GM21390 (cell line): ENCODE results near the gene CMTM4.
"Not testable (repeated sequence)": the region's sequence is repeated elsewhere in the genome, so short reads cannot be mapped to it uniquely, and the experiment has no call there.

Experiments
- ATAC-seq: cut with Tn5 transposase; IDR thresholded peaks from one replicate; pipeline ENCODE4 v1.9.1; 2021; ENCODE audit not compliant: unreplicated experiment

The CMTM4 gene

DNA sequence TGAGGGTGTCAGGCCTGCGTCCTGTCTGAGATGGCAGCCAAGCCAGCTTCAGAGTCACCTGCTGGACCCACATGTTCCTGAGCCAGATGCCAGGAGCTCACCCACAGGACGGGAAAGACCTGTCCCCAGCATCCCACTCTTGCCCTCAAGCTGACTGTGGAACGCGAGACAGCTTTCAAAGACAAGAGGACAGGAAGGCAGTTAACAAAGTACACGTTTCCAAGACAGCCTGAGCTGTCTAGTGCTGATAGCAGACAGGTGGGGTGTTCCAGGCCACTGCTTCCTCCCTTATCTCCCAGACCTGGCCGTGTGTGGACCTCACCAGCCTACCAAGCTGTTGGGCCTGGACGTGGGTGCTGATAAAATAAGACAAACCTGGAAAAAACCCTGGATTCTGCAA is 78.8 kb downstream of the CMTM4 start:
- no peak for ATAC-seq

DNA sequence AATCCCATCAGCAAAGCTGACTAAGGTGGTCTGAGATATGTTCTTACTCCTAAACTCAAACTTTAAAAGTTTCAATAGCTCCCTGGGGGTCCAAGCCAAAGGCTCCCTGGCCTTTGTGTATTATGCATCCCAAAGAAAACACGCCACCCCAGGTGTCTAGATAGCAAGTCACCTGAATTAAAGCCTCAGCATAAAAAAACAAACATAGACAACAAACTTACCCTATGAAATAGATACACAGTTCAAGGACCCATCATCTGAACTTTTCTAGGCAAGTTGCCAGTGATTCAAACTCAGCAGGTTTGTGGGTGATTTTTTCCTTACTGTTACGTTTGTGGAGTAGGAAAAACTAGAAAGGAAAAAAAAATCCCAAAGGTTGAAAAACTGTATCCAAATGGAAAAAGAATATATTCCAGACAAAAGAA is 79.5 kb downstream of the CMTM4 start:
- ATAC-seq, result no peak

DNA sequence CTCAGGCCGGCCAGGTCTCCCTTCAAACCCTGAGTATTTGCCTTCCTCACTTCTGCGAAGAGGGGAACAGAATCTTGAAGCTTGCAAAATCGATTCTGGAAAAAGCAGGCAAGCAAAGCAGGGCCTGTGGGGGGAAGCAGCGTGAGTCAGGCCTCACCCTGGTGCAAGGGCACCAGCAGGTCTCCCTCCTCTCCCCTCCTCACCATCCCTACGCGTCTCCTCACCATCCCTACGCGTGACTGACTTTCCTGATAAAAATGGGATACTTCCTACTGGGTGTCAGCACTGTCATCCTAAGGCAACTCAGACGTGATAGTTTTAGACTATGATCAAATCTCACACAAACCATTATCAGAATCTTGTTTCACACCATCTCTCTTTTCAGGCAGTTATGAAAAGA is 80.0 kb downstream of the CMTM4 start:
- no peak for ATAC-seq

DNA sequence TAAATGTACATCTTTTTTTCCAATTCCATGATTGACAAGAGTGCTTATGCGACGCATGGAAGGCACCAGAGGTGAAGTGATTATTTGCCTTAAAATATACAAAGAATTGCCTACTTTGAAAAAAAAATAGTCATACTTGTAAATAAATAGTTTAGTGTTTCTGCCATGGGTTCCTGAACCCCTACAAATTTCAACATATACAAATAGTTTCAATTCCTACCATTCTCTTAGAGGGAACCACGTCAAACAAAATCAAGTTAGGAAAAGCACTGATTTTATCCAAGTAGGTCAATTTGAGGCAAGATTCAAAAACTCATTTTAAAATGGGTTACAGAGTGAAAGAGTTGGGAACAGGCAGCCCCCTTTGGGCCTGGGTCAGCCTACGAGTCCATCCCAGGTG is 80.4 kb downstream of the CMTM4 start:
- ATAC-seq, result no peak

DNA sequence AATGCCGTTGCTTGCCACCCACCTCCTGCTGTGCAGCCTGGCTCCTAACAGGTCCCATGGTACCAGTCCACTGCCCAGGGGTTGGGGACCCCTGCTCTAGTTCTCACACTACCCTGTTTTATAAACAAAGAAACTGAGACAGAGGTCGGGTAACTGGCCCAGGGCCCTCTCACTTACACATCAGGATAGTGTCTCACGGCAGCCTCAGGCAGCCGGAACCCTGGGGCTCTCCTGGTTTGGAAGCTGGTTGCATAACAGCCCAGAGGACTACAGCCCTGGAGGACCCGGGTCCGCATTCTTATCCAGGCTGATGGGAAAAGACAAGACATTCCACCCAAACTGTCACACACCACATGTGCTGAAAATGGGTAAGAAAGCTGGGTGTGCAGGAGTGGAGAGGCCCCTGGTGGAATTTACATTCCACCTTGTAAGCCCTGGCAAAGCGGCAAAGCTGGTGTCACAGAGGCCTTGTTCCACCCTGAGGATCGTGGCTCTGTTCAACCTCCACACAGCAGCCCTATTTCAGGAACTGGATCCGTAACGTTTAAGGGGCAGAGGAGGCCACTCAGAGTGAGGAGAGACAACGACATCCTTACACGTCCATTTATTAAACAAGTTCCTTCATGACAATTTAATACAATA is 82.3 kb downstream of the CMTM4 start:
- ATAC-seq, result no peak

DNA sequence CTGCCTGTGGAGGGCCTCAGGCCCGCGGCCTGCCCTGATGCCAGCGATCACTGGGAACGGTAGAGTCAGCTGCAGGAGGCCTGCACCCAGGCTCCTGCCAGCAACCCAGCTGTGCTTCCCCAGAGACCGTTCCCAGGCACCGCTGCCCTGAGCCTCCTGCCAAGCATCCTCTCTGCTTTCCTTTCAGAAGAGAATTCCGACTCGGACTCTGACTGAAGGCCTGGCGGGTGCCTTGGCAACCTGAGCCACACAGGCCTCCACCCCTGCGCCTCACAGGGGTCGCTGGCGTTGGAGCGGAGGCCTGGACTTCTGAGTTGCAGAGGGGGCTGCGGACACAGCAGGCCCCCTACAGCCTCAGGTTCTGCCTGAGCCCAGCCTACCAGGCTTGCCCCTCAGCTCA is 84.1 kb downstream of the CMTM4 start:
- no peak for ATAC-seq

DNA sequence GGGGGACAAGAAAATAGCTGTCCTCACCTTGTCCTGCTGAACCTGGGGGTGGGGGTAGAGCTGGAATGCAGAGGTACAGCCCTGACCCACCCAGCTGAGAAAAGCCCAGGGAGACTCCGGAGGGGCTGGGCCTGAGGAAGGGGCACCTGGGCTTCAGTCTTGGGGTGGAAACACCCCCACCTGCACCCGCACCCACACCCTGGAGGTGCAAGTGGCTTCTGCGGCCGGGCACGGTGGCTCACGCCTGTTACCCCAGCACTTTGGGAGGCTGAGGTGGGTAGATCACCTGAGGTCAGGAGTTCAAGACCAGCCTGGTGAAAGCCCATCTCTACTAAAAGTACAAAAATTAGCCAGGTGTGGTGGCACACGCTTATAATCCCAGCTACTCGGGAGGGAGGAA is 84.6 kb downstream of the CMTM4 start:
- not testable (repeated sequence) for ATAC-seq

DNA sequence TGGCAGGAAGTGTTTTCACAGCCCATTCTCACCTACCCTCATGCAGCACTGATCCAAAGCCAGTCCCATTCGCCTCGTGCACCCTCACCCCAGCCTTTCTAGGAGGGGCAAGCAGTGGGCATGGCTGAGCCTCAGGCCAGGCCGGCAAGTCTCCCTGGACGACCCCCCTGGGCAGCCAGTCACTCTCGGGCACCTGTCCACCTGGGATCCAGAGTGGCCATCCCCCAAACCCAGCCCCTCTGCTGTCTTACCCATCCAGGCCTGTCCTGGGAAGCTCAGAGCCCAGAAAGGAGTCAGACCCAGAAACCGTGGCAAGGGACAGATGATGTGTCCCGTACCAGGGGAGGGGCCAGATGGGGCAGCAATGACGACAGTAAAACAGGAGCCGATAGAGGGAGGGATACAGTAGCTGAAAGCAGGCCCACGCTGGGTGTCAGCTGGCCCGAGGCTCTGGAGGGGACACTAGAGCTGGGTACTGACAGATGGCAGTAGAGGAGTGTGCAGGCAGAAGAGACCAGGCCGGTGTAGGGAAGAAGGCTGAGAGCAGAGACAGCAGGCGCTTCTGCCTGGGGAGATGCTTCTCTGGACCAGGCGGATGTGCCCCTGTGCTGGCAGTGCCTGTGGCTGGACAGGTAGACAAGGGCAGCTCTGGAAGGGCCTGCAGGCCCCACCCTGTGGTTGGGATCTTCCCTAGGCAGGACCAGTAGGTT is 86.3 kb downstream of the CMTM4 start:
- ATAC-seq, result no peak

DNA sequence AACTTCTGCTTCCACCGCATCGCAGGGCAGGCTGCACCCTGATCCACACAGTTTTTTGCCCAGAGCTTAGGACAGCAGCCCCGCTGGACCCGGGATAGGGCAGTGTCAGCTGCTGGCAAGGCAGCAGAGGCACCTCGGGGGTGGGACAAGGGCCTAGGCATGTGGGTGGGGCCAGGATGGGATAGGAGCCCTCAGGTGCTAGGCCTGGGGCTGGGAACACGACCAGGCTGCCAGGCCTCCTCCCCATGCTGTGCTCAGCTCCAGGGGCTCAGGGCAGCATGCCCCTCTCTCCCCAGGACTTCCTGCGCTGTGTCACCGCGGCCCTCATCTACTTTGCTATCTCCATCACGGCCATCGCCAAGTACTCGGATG is 87.4 kb downstream of the CMTM4 start:
- no peak for ATAC-seq

DNA sequence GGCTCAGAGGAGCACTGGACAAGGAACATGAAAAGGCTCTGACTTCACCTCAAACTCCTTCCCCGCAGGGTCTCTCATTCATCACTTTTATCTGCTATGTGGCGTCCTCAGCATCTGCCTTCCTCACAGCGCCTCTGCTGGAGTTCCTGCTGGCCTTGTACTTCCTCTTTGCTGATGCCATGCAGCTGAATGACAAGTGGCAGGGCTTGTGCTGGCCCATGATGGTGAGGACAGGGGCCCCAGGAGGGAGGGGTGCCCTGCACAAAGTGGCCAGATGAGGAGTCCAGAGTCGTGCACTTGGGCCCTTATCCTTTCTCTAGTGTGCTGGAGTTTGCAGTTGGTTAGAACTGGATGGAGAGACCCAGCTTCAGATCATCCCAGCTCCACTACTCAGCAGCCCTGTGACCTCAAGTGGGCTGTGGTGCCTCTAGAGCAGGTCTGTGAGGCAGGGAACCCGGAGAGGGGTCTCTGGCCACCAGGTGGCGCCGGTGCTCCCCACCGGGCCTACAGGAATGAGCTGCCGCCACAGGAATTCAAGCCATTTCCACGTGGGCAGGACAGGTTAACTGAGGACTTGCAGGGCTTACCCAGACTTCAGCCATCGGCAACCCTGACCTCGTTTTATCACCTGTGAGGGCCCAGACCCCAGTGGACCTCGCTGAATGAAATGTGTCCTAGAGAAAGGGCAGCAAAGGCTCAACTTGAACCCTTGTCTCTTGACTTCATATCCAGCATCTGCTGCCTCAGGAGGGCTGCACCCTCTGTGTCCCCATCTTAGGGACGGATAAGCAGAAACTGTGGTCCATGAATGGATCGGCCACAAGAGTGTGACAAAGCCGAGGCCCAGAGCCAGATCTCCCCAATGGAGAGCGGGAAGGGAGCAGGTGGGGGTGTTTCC is 88.1 kb downstream of the CMTM4 start:
- peak; percentile 53 for ATAC-seq

DNA sequence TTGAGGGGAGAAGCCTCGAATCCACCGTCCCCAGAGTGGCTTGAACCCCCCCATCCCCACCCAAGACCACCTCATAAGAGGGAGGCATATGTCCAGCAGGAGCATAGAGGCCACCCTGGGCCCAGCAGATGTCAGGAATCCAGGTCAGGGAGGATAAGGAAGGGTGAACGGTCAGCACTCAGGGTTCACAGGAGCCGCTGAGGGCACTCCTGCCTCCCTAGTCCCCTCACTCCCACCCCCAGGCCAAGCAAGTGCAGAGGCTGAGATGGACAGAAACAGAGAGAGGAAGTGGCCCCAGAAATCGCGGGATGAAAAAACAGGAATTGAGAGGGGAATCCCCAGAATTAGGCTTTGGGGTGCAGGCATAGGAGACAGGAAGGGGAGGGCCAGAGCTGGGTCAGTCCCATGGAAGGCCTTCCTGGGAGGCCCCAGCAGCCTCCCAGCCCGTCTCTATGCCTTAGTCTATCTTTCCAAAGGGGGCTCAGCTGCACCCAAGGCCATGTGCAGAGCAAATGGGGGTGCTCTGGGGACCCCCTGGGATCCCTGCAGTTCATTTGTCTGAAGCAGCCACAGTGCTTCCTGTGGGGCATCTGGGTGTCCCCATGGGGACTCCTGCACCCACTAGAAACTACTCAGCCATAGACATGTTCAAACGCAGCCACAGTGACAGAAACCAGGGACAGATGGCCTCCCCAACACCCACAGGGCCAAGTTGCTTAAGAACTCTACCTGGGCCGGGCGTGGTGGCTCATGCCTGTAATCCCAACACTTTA is 90.4 kb downstream of the CMTM4 start:
- ATAC-seq, result no peak

DNA sequence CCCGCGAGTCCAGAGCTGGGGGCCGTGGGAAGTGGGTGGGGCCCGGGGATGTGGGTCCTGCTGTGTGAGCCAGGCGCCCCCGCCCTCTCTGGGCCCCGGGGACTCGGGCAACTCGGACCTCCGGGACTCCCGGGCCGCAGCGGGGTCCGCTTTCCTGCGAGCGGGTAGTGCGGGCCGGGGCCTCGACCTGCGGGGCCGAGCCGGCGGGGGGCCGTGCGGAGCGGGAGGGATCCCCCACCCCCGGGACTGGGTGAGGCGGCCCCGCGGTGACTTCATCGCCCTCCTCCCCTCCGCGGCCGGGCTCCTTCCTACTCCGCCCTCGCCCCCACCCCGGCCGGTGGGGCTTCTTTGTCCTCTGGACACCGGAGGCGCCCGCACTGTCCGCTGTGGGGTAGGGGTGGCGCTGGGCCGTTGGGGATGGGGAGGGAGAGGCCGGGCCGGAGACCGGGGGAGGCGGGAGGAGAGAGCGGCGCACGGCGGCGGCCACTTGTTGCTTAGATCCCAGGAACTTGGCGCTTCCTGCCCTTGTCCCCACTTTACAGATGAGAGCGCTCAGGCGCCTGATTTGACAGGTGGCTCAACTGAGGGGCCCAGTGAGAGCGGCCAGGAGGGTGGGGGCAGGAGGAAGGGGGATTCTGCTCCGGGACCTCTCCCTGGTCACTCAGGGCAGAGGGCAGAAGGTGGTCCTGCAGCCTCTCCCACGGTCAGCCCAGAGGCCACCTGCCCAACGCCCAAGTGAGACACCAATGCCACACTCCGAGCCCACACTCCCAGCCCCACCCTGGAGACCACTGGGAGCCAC is 91.2 kb downstream of the CMTM4 start:
- ATAC-seq, result no peak

DNA sequence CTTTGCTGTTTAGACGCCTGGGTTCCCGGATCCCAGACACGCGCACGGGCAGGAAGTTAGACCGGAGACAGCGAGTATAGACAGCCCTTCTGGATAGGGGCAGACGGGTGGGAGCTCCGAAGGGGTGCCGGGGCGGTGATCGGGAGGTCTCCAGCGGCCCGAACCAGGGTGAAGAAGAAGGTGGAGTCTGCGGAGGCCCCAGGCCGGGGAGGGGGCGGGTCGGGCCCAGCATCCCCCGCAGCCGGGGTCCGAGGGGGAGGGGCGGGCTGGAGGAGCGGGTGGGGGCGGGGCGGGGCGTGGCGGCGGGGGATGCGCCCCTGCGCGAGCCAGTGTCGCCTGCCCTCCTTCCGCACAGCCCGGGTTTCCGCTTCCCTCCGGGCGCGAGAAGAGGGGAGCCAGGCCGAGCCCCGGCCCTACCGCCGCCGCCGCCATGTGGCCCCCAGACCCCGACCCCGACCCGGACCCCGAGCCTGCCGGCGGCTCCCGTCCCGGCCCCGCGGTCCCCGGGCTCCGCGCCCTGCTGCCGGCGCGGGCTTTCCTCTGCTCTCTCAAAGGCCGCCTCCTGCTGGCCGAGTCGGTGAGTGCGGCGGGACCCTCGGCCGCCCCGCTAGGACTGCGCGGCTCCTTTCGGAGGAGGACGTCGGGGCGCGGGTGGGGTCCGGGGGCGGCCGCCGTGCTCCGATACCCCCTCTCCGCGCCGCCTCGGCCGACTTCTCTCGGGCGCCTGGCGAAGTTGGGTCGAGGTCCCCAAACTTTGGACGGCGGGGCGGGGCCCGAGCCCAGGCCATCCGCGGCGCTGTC is 92.0 kb downstream of the CMTM4 start, which contains the start of gene CMTM3:
Gene CMTM3, plus strand, starts transcription at position 329 of the 801 bp plus-strand sequence. Its CDS starts 102 bp downstream, at position 431.
- ATAC-seq, result peak; percentile 60

DNA sequence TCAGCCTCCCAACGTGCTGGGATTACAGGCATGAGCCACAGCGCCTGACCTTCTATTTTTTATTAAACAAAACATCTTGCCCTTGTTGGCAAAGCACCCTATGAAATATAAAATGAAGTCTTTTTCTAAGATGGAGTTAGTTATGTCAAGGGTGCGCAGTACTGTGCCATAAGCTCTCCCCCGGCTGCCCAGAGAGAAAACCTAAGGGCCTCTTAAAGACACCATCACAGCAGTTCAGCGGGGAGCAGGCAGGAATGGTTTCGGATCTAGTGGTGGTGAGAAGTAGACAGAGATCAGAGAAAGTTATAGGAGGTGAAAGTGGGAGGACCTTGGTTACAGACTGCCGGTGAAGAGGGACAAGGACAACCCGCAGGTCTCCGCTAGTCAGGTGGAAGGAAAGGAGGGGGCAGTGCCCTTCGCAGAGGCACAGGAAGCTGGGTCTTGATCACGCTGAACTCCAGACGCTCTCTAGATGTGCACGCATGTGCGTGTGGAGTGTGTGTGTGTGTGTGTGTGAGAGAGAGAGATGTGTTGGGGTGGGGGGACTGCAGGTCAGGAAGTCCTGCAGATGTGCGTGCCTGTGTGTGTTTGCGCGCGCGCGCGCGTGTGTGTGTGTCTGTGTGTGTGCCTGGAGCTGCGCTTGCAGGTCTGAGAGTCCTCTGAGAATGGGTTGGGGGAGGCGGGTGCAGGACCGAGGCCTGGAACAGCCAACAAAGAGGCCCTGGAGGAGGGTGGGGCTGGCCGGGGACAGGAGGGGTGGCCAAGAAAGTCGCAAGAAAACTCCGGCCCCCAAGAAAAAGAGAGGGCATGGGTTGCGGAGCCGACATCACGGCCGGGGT is 92.8 kb downstream of the CMTM4 start:
- no peak for ATAC-seq

DNA sequence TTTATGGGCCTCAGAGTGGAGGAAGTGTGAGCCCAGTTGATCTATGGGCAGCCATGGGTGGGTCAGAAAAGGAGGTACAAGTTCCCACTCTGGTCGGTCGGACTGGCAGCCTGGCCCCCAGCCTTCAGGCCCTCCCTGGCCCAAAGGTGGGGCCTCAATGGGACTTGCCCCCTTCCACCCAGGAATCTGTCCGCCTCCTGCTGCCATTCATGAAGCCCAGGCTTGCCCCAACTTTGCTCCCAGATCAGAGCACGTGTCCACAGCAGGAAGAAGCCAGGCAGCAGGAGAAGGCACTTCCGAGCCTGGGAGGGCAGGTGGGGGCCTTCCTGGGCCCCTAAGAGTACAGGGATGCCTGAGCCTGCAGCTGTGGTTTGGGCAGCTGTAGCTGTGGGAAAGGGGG is 95.1 kb downstream of the CMTM4 start:
- no peak for ATAC-seq

DNA sequence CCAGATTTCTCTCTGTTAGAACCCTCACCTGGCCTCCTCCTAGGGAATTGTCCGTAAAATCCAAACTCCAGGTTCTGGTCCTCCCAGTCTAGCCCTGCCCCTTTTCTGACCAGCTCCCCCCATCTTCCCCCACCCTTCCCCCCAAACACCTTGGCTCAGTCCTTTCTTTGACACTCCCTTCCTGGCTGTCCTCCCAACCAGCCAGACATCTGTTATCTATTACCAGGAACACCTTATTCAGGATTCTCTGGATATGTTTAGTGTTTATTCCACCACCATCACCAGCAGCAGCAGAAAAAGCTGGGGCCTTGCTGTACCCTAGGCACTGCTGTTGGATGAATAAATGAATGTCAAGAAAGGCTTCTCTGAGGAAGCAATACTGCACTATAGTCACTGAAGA is 96.1 kb downstream of the CMTM4 start:
- ATAC-seq, result no peak

DNA sequence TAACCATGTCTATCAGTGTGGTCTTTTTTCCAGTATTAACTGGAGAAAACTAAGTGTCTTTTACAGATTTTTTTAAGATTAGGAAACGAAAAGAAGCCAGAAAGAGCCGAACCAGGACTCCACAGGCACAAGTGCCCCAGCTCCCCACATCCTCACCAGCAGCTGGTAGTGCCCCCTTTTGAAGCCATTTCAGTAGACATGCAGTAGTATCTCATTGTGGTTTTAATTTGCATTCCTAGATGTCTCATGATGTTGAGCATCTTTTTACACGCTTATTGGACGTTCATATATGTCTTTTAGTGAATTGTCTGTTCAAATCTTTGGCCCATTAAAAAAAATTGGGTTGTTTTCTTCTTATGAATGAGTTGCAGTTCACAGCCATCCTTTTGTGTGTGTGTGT is 96.8 kb downstream of the CMTM4 start:
- no peak for ATAC-seq

DNA sequence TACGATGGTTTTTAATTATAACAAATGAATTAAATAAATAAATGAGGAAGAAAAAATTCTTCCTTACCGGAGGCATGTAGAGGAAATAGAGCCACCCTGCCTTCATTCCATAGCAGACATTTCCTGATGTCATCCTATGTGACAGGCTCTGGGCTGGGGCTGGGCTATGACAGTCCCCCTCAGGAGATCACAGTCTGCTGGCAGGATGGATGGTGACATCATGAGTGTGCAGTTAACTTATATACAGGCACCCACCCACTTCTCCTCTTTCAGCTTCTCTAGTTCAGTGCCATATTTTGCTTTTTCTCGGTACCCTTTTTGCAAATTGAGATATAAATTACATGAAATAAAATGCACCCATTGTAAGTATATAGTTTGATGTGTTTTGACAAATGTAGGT is 98.4 kb downstream of the CMTM4 start:
- no peak for ATAC-seq
